ENCODE data around the gene LRBA. TPM values are rescaled to one million over a fixed set of nuclear protein-coding genes. Genes with fewer than 3 reads are reported as not detected.

Gene LRBA
- total and polyA plus RNA-seq, 4 donors: 8.2 to 69.8 (median 32.8) TPM

DNA sequence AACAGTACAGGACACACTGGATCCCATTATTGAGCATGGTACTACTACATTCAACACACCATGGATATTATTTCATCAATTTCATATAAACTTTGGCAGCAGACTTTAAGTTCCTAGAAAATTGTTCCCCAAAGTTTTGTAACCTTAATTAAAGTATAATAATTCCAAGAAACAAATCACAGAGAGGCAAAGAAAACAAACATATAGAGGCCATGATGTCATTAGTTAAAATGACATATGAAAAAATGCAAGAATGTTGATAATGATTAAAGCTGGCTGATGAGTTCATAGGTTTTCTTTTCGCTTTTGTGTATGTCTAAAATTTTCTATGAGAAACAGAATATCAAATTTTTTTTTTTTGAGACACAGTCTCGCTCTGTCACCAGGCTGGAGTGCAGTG lies 26.8 kb downstream of the LRBA start:
- Histone ChIP-seq H3K27ac (ENCODE audit: low read depth in 1 of 2, low read length in 2 of 2) (no peak overlapping the region), H3K9ac (ENCODE audit: low read depth in 1 of 2, low read length in 2 of 2) (no peak overlapping the region), H3K4me3 (ENCODE audit: low read depth in 1 of 3, low read length in 3 of 3) (no peak overlapping the region), H3K4me1 (ENCODE audit: control insufficient read depth in 4 of 4, insufficient read depth in 4 of 4, low read length in 3 of 4) (no peaks in the 10 kb centered on the region), H3K27me3 (ENCODE audit: control insufficient read depth in 4 of 4, insufficient read depth in 4 of 4, low read length in 3 of 4) (no peaks in the 10 kb centered on the region), H3K36me3 (ENCODE audit: control insufficient read depth in 4 of 4, insufficient read depth in 3 of 4, low read depth in 1 of 4, low read length in 3 of 4) (no peaks in the 10 kb centered on the region), H3K9me3 (ENCODE audit: control insufficient read depth in 4 of 4, low read length in 3 of 4) (no peaks in the 10 kb centered on the region)
- 96% methylated on average over 2 of the region's 2 CpGs for WGBS
- TF ChIP-seq, protein P1, sequence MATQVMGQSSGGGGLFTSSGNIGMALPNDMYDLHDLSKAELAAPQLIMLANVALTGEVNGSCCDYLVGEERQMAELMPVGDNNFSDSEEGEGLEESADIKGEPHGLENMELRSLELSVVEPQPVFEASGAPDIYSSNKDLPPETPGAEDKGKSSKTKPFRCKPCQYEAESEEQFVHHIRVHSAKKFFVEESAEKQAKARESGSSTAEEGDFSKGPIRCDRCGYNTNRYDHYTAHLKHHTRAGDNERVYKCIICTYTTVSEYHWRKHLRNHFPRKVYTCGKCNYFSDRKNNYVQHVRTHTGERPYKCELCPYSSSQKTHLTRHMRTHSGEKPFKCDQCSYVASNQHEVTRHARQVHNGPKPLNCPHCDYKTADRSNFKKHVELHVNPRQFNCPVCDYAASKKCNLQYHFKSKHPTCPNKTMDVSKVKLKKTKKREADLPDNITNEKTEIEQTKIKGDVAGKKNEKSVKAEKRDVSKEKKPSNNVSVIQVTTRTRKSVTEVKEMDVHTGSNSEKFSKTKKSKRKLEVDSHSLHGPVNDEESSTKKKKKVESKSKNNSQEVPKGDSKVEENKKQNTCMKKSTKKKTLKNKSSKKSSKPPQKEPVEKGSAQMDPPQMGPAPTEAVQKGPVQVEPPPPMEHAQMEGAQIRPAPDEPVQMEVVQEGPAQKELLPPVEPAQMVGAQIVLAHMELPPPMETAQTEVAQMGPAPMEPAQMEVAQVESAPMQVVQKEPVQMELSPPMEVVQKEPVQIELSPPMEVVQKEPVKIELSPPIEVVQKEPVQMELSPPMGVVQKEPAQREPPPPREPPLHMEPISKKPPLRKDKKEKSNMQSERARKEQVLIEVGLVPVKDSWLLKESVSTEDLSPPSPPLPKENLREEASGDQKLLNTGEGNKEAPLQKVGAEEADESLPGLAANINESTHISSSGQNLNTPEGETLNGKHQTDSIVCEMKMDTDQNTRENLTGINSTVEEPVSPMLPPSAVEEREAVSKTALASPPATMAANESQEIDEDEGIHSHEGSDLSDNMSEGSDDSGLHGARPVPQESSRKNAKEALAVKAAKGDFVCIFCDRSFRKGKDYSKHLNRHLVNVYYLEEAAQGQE (IDR thresholded peaks at IDR 0.05): no peak
- TF ChIP-seq EGR1 (IDR thresholded peaks at IDR 0.05; ENCODE audit: low read depth in 2 of 2): no peak
- no peak for TF ChIP-seq HNF4G (IDR thresholded peaks at IDR 0.05)
- TF ChIP-seq MAX (IDR thresholded peaks at IDR 0.05): no peak
- no peak for TF ChIP-seq YY1 (IDR thresholded peaks at IDR 0.05)
- TF ChIP-seq, protein P2, sequence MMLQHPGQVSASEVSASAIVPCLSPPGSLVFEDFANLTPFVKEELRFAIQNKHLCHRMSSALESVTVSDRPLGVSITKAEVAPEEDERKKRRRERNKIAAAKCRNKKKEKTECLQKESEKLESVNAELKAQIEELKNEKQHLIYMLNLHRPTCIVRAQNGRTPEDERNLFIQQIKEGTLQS (IDR thresholded peaks at IDR 0.05): no peak
- no peak for TF ChIP-seq GABPA (IDR thresholded peaks at IDR 0.05 in 1 of 2, conservative IDR thresholded peaks at IDR 0.05 in 1 of 2)
- no peak for TF ChIP-seq SP1 (IDR thresholded peaks at IDR 0.05)
- TF ChIP-seq FOXA1 (IDR thresholded peaks at IDR 0.05): no peak
- TF ChIP-seq RAD21 (IDR thresholded peaks at IDR 0.05): no peak
- TF ChIP-seq, protein P3, sequence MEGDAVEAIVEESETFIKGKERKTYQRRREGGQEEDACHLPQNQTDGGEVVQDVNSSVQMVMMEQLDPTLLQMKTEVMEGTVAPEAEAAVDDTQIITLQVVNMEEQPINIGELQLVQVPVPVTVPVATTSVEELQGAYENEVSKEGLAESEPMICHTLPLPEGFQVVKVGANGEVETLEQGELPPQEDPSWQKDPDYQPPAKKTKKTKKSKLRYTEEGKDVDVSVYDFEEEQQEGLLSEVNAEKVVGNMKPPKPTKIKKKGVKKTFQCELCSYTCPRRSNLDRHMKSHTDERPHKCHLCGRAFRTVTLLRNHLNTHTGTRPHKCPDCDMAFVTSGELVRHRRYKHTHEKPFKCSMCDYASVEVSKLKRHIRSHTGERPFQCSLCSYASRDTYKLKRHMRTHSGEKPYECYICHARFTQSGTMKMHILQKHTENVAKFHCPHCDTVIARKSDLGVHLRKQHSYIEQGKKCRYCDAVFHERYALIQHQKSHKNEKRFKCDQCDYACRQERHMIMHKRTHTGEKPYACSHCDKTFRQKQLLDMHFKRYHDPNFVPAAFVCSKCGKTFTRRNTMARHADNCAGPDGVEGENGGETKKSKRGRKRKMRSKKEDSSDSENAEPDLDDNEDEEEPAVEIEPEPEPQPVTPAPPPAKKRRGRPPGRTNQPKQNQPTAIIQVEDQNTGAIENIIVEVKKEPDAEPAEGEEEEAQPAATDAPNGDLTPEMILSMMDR (IDR thresholded peaks at IDR 0.05; ENCODE audit: low read depth, low read length, missing input control): no peak
- no peak for TF ChIP-seq JUND (IDR thresholded peaks at IDR 0.05)
- TF ChIP-seq TAF1 (conservative IDR thresholded peaks at IDR 0.05): no peak
- TF ChIP-seq ZBTB33 (IDR thresholded peaks at IDR 0.05): no peak
- TF ChIP-seq FOXA2 (IDR thresholded peaks at IDR 0.05): no peak
- TF ChIP-seq RXRA (IDR thresholded peaks at IDR 0.05): no peak
- TF ChIP-seq NR2F2 (IDR thresholded peaks at IDR 0.05): no peak
- DNase-seq (ENCODE audit: low spot score): no peak

DNA sequence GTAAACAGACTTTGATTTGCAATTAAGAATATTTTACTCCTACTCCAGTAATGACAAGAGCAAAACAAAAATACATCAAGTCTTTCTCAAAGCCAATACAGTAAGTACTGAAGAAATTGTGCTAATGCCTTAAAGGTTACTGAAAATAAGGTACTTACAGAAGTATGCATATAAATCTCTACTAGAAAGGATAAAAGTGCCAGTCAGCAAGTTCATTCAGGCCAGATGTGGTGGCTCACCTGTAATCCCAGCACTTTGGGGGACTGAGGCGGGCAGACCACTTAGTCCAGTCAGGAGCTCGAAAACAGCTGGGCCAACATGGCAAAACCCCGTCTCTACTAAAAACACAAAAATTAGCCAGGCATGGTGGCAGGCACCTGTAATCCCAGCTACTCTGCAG lies 27.9 kb downstream of the LRBA start:
- Histone ChIP-seq H3K27ac (ENCODE audit: low read depth in 1 of 2, low read length in 2 of 2) (no peak overlapping the region), H3K27me3 (ENCODE audit: control insufficient read depth in 4 of 4, insufficient read depth in 4 of 4, low read length in 3 of 4) (no peaks in the 10 kb centered on the region), H3K4me3 (ENCODE audit: low read depth in 1 of 3, low read length in 3 of 3) (no peak overlapping the region), H3K9me3 (ENCODE audit: control insufficient read depth in 4 of 4, low read length in 3 of 4) (no peaks in the 10 kb centered on the region), H3K9ac (ENCODE audit: low read depth in 1 of 2, low read length in 2 of 2) (no peak overlapping the region), H3K4me1 (ENCODE audit: control insufficient read depth in 4 of 4, insufficient read depth in 4 of 4, low read length in 3 of 4) (no peaks in the 10 kb centered on the region), H3K36me3 (ENCODE audit: control insufficient read depth in 4 of 4, insufficient read depth in 3 of 4, low read depth in 1 of 4, low read length in 3 of 4) (no peaks in the 10 kb centered on the region)
- DNase-seq (ENCODE audit: low spot score): no peak
- TF ChIP-seq, protein P2 (IDR thresholded peaks at IDR 0.05): no peak
- TF ChIP-seq GABPA (IDR thresholded peaks at IDR 0.05 in 1 of 2, conservative IDR thresholded peaks at IDR 0.05 in 1 of 2) (no peak), FOXA2 (IDR thresholded peaks at IDR 0.05) (no peak), SP1 (IDR thresholded peaks at IDR 0.05) (no peak), HNF4A (conservative IDR thresholded peaks at IDR 0.05) (no peak), ZBTB33 (IDR thresholded peaks at IDR 0.05) (no peak)
- TF ChIP-seq, protein P1 (IDR thresholded peaks at IDR 0.05): no peak
- 95% methylated on average over 3 of the region's 3 CpGs for WGBS

Data from liver (tissue), 9 donors.